Measurements from ENCODE around the gene RNF215.

Gene RNF215

DNA sequence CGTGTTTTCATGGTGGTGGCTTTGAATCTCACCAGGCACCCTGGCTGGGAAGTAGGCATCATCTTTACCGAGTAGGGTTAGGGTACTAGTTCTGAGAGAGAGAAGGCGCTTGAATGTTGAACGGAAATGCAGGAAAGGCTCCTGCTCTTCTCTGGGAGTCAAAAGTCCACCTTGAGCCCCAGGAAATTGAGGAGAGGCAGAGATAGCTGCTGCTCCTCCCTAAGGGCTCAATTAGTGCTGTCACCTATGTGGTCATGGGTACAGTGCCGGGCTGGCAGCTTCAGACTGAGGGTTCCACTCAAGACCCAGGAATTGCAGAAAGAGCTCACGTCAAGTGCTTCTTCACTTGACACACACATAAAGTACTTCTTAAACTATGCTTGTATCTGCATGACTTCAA, 28.7 kb downstream of the RNF215 start:
- TF ChIP-seq, protein P1, sequence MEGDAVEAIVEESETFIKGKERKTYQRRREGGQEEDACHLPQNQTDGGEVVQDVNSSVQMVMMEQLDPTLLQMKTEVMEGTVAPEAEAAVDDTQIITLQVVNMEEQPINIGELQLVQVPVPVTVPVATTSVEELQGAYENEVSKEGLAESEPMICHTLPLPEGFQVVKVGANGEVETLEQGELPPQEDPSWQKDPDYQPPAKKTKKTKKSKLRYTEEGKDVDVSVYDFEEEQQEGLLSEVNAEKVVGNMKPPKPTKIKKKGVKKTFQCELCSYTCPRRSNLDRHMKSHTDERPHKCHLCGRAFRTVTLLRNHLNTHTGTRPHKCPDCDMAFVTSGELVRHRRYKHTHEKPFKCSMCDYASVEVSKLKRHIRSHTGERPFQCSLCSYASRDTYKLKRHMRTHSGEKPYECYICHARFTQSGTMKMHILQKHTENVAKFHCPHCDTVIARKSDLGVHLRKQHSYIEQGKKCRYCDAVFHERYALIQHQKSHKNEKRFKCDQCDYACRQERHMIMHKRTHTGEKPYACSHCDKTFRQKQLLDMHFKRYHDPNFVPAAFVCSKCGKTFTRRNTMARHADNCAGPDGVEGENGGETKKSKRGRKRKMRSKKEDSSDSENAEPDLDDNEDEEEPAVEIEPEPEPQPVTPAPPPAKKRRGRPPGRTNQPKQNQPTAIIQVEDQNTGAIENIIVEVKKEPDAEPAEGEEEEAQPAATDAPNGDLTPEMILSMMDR (conservative IDR thresholded peaks at IDR 0.05; ENCODE audit: low read depth, low read length) = no peak
- DNase-seq (ENCODE audit: low read depth) = no peak
- H3K4me3 ChIP-seq (ENCODE audit: low read length) = no peak overlapping the region

DNA sequence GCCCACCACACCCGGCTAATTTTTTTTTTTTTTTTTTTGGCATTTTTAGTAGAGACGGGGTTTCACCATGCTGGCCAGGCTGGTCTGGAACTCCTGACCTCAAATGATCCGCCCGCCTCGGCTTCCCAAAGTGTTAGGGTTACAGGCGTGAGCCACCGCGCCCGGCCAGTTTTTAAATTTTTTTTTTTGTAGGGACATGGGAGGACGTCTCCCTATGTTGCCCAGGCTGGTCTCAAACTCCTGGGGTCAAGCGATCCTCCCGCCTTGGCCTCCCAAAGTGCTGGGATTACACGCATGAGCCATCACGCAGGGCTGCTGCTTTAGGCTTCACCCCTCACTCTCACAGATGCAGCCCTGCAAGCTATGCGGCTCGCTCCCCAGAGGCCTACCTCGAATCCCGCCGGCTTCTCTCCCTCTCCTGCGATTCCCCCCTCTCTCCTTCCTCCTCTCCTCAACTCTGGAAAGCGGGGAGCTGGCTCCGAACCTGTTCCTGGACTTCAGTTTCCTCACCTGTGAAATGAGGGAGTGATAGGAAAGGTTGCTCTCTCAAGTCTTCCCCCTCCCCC, 29.5 kb downstream of the RNF215 start:
- DNase-seq (ENCODE audit: low read depth) = no peak
- TF ChIP-seq, protein P1 (conservative IDR thresholded peaks at IDR 0.05; ENCODE audit: low read depth, low read length) = no peak
- peak overlapping the region; percentile 94 for H3K4me3 ChIP-seq (ENCODE audit: low read length)

DNA sequence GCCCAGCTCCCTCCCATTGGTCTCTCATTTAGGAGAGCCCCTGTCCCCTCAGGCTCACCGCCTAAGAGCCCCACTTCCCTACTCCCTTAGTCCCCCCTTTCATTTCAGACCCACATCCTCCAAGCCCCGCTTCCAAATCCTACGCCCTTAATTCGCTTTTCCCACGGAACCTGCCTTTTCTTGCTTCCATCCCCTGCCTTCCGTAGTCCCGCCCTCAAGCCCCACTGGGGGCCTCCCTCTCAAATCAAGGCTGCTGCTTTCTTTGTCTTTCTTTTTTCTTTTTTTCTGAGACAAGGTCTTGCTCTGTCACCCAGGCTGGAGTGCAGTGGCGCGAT, 30.0 kb downstream of the RNF215 start:
- no peak for DNase-seq (ENCODE audit: low read depth)
- H3K4me3 ChIP-seq (ENCODE audit: low read length) = peak overlapping the region; percentile 94

GRCh38 chr22:30356449-30357235, 30.6 kb downstream of the RNF215 start, which contains the start of the genes CCDC157 and SF3A1:
Gene CCDC157 (plus strand): TSS chr22:30357007. CDS start chr22:30366001, 8,994 bp downstream.
Gene SF3A1 (minus strand): TSS chr22:30356894. CDS start chr22:30356792, 102 bp downstream.
- TF ChIP-seq, protein P1 (conservative IDR thresholded peaks at IDR 0.05; ENCODE audit: low read depth, low read length) = no peak
- peak within 1 kb of the TSS; percentile 94 for H3K4me3 ChIP-seq (ENCODE audit: low read length)
- DNase-seq (ENCODE audit: low read depth) = peak; percentile 81

More for the DNA sequence above, 30.0 kb downstream of the RNF215 start:
- TF ChIP-seq, protein P1 (conservative IDR thresholded peaks at IDR 0.05; ENCODE audit: low read depth, low read length) = no peak

- TF ChIP-seq, protein P1 (conservative IDR thresholded peaks at IDR 0.05; ENCODE audit: low read depth, low read length) = no peak
- H3K4me3 ChIP-seq (ENCODE audit: low read length) = no peak overlapping the region
- peak; percentile 5 for DNase-seq (ENCODE audit: low read depth)
These were observed 32.6 kb downstream of the RNF215 start for GRCh38 chr22:30354644-30355043.

DNA sequence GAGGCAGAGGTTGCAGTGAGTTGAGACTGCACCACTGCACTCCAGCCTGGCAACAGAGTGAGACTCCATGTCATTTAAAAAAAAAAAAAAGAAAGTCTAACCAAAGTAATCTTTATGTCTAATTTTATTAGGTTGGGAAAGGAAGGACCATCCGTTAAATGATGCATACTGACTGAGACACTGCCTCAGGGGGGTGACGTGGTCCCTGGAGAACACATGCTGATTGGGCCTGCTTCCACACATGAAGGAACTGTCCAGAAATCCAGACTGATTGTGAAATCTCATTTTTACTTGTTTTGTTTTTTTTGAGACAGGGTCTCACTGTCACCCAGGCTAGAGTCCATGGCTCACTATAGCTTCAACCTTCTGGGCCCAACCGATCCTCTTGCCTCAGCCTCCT, 36.0 kb downstream of the RNF215 start:
- no peak overlapping the region for H3K4me3 ChIP-seq (ENCODE audit: low read length)
- TF ChIP-seq, protein P1 (conservative IDR thresholded peaks at IDR 0.05; ENCODE audit: low read depth, low read length) = no peak

GRCh38 chr22:30348809-30349208, 38.4 kb downstream of the RNF215 start:
- no peak overlapping the region for H3K4me3 ChIP-seq (ENCODE audit: low read length)
- no peak for DNase-seq (ENCODE audit: low read depth)
- TF ChIP-seq, protein P1 (conservative IDR thresholded peaks at IDR 0.05; ENCODE audit: low read depth, low read length) = no peak

More for the DNA sequence above, 36.0 kb downstream of the RNF215 start:
- no peak for DNase-seq (ENCODE audit: low read depth)

Measured in retinal pigment epithelial cell (primary cell).